Medulla oblongata (tissue), 1 donor: ENCODE results near the gene CDH13.

Experiments used
- DNase-seq: peaks from one replicate; pipeline ENCODE4 v3.0.0-alpha.2; 2015; ENCODE audit errors: extremely low spot score

Gene CDH13

DNA sequence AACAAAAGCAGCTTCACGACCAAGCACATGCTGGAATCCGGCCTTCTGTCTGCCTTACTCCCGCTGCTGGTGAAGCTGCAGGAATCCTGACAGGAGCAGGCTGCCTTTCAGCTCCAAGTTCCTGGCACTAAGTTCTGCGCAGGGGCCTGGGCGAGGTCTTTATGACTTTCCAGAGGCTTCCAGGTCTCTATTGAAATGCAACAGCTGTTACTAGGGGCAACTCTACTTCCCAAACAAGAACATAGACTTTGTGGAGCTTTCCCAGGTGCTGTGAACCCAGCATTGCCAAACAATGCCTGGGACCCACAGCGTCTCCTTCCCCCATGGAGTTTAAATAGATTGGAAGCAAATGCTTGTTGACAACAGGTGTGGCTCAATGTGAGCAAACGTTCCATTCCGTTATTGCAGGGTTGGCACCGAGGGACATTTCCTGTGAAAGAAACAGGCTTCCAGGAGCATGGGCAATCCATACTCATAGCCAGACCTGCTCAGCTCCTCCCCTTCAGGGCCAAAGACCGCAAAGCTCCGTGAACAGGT lies 156.0 kb downstream of the CDH13 start:
- no peak for DNase-seq

DNA sequence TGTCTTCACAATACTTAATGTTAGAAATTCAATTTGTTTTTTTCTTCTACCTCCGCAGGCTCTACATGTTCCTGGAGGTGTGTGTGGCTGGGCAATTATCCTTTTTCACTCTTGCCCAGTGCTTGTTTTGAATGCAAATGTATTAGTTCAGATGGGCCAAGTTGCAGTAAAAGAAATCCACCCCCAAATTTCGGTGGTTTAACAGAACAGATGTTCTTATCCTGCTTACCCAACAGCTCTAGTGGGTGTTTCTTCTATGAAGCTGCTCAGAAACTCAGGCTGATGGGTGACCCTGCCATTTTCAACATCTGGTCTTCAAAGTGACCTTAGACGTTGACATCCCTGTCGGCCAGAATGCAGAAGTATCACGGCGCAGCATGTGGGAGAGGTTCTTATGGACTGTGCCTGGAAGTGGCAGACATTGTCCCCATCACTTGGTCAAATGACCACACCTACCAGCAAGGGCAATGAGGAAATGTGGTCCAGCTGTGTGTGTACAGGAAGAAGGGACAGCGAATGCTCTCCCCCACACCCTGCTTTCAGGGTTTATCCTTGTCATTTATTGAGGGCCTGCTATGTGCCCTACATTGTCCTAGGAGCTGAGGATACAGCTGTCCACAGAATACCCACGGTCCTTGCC lies 157.3 kb downstream of the CDH13 start:
- no peak for DNase-seq

DNA sequence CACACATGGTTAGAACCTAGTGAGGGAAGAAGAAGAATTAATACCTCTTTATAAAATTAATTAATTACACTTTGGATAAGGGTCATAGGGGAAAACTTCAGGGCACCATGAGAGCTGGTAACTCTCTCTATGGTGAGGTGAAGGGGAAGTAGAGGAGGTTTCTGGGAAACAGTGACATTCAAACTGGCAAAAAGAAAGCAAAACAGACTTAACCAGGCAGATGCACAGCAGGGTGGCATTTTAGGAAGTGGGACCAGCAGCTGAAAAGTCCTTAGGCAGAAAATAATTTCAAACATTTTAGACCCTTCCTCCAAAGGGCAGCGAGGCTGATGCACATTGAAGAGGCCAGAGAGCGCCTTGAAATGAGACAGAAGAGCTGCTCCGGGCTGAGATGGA lies 157.8 kb downstream of the CDH13 start:
- no peak for DNase-seq

DNA sequence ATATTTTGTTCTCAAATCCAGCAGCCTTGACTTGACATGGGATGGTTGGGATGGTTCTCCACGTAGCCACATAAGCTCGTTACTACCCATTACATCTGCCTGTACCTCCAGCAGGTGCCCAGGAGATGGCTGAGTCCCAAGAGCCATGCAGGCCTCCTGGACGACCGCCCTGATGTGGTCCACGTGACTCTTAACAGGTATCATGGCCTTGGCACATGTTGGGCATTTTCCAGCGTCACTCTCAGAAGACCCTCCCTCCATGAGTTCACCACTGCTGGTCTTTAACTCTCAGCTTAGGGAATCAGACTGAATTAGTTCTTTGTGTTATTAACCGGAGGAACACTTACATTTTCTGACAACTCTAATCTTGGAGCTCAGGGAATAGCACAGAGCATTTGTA lies 161.5 kb downstream of the CDH13 start:
- DNase-seq, result no peak

DNA sequence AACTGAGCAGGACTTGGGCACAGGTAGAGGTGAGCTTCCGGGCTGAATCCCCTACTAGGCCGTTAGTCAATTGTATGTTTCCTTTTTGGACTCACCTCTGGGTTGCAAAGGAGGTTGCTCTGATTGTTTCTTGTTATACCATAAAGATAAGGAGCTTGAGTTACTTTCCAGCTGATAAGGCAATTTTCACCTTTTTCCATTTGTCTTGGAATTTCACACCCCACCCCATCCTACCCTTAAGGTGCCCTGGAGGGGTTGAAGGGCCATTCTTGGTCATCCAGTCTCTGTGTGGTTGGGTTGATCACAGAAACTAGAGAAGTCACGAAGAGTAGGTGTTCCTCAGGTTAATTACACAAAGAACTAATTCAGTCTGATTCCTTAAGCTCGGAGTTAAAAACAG lies 162.2 kb downstream of the CDH13 start:
- DNase-seq, result no peak

DNA sequence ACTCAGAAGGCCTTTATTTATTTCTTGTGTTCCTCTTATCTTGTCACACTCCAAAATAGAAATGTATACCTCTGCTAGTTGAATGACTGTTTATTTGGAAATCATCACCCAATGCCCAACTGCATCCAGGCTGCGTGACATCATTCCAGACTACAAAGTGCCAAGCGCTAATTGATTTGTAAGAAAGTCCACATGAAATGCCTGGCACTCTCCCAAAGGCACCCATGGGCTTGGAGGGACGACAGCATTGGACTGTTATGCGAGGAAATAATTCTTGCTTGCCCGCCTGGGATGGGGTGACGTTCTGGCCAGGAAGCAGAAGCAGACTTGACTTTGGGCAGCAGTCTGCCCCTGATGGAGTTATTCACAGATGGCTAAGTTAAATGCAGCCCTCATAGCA lies 165.9 kb downstream of the CDH13 start:
- no peak for DNase-seq

DNA sequence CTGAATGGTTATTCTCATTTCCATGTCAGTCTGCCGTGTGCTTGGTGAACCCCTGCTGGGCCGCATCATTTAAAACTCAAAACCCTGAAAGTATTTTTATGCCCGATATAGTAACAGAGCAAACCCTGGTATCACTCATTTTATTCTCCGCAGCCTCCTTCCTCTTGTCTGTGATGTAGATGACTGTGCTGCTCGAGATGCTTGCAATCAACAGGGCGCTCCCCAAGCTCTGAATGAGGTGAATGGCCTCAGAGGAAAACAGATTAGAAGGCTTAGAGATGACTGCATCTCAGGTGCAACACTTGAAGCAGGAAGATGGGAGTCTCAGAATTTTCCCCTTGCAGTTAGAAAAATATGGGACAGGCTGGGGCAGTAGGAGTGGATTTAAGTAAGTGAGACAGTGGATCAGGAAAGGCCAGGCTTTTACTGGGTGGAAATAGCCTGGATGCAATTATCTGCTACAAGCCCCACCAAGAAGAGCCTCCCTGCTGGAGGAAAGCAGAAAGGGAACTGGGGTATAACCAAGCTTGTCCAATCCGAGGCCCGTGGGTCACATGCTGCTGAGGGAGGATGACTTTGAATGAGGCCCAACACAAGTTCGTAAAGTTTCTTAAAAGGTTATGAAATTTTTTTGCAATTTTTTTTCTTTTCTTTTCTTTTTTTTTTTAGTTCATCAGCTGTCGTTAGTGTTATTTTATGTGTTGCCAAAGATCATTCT lies 166.9 kb downstream of the CDH13 start:
- no peak for DNase-seq

DNA sequence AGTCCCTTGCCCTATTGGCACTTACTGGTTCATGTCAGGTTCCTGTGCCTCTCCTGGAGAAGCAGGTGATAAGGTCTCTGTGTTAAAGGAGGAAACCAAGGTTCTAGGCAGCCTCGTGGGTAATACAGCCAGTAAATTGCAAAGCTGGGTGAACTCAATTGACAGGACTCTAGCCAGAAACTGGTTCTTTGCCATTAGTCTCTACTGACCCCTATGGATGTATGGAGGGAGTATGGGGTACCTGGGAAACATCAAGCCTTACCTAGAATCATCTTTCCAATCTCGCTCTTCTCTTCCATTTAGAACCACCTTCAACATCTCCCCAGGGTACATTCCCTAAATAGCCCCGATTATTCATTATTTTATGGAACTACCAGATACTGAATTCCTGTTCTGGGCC lies 169.3 kb downstream of the CDH13 start:
- DNase-seq, result no peak

DNA sequence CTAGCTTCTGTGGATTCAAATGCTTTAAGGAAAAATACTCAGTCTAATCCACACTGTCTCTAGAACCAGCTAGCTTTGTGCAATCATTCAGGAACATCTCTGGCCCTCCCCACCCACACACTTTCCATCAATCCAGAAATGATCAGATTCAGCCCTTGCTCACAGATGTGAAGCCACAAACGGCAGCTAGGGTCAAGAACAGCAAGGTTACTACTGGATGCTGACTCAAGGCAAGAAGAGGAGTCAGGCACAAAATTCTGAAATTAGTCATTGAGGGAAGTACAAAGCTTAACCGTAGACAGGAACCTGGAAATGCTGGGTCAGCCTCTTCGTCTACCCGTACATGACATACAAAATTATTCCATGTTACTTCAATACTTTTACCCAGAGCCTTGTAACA lies 174.6 kb downstream of the CDH13 start:
- no peak for DNase-seq

DNA sequence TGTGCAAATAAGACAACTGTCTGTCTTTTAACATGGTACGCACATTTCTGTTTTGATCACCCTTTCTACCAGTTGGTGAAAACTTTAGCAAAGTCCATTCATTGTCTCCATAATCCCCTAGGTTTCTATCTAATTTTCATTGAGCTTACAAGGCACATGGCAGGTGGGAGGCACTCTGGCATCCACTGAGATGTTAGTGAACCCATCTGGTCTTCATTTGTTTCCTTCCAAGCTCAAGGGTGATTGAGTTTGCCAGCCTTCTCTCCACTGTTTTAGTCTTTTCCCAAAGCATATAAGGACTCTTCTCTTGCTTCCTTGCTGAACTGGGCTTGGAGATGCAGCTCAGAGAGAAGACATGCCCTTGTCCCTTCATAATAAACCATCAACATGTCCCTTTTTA lies 179.1 kb downstream of the CDH13 start:
- no peak for DNase-seq

DNA sequence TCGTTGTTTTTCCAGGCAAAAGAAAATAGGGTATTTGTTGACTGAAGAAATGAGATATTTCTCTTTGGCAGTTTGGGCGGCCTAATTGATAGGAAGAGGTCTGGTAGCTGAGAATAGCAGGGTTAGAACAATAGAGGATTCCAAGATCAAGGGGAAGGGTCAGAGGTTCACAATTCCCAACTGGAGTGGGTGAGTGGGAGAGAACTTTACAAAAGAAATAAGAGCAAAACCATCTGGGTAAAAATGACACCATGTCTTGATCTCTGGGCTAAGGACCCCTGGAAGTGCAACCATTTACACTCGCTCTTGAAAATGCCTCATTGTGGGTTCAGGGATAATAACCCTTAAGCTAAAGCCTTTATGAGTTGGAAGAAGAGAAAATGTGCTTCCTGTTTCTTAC lies 180.5 kb downstream of the CDH13 start:
- no peak for DNase-seq

DNA sequence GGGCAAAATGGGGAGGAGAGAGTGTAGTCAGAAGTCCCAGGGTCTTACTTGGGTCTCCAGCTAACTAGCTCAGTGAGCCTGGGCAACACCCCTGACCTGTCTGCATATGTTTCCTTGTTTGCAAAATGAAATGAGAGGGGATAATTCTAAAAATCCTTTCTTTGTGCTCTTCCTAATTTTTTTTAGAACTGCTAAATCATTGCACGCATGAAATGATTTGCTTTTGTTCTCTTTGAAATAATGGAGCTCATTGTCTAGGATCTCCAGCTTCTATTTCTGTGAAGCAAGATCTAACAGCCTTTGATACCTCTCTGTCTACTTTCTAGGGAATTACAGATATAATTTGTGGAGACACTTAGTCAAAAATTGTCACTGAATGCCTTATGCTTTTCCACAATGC lies 181.3 kb downstream of the CDH13 start:
- DNase-seq, result peak; percentile 48

DNA sequence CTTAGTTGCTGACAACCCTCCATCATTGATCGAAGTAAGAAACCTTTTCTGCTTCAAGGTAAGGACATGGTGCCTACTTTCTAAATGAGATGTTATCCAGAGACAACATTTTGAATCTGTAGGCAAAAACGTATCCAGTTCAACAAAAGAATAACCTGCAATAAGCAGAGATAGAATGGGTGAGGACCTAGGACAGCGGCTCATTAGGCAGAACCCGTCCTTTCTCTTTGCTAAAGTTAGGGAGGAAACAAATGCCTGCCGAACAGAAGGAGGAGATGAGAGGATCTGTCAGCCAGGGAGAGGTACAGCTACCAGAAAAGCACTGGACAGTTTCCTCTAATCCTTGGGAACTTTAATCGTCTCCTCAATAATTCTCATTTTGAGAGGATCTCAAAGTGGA lies 183.3 kb downstream of the CDH13 start:
- DNase-seq, result no peak

DNA sequence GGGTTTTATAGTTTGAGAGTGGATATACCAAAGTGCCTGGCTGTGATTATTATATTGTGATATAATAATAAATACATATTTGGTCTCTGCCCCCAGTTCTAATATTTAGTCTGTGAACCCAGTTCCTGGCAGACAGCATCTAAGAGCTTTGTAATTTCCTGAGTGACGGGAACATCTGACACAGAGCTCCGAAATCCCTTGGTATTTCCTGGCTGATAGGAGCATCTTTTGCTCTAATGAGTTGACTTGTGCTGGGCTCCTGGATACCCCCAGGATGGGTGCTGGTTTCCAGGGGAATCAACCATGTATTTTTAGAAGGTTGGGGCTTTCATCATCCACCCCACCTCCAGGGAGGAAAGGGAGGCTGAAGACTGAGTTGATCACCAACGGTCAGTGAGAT lies 187.3 kb downstream of the CDH13 start:
- no peak for DNase-seq

DNA sequence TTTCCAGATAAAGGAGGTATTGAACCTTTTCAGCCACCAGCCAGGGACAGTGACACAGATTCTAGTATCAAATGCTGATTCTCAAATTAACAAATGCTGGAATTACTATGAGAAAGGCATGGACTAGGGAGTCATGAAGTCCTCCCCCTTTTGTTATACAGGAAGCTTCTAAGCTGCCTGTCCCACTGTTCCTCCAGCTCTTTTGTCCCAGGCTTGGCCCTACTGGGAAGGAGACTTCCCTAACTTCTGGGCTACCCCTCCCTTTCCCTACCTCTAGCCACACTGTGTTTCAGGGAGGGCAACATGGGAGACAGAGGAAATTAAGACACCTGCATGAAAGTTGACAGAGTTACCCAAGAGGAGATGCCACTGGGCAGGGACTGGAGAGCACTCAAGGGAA lies 192.5 kb downstream of the CDH13 start:
- DNase-seq, result no peak

DNA sequence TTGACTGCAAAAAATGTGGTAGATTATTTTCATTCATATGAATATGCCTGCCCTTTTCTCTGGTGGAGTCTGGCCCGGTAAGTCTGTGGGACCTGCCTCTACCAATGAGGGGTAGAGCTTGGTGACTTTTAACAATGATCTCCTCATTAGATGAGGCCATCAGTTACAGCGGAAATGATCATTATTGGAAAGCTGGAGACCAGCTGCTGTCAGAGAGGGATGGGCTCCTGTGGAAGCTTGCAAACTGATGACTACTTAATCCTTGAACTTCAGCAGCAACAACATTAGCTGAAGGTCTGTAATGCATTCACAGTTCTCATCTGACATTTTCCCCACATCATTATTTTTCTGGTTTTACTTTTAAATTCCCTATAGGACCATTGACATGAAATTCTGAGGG lies 194.1 kb downstream of the CDH13 start:
- no peak for DNase-seq

DNA sequence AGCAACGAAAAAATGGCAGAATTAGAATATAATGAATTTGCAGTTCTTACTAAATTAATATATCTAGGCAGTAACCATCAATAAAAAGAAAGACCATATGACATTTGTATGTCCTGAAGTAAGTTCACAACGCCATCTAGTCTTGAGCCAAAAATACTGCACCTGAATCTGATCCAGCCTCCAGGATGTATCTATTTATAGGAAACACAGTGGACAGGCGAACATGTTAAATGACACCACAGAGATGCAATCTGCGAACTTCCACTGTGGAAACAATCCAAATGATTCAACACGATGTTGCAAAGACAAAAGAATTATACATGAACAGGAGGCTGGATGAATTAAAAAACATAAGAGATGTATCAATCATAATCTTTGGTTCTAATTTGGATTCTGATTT lies 197.6 kb downstream of the CDH13 start:
- no peak for DNase-seq

DNA sequence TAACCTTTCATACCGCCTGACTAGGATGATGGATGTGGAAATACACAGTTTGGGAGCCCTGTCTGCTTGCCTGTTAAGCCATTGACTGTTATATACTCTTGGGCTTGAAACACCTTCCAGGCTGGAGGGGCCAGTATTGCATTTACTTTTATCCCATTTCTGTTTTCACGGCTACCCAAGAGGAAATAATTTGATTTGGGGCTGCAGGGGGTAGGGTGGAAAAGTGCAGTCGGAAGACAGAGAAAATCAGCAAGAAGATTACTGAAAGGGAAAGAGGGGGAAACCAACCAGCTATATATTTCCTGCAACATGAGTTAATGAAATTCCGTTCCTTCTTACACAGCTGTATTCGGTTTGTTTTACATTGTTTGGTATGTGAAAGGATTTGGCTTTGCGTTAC lies 202.5 kb downstream of the CDH13 start:
- DNase-seq, result no peak

DNA sequence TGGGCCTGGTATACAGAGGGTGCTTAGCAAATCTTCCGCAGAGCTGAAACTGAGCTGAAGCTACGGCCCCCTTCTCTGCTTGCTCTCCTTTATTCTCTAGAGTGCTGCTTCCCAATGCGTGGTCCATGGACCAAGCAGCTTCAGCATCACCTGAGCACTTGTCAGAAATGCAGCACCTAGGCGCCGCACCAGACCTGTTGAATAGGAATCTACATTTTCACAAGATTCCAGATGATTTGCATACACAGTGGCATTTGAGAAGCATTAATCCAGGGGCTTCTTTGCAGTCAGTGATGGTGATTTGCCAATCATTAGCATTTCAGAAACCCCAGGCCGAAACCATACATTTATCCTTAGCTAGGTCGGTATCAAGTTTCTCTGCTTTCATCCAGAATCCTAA lies 204.2 kb downstream of the CDH13 start:
- no peak for DNase-seq

DNA sequence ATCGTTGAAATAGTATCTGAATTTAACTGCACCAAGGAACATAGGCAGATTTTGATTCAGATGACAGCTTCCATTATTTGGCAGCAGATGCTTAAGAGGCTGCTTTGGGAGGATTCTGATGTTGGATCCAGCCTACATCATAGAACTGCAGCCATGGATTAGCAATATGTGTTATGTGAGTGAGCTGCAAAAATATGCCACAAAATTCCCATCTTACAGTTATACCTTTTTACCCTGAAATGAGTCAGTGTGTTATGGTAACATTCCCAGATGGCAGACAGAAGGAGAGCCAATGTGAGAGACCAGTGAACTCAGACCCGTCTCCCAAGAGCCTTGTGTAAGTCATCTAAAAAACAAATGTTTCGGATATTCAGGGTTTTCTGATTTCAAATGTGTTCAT lies 206.1 kb downstream of the CDH13 start:
- DNase-seq, result no peak

DNA sequence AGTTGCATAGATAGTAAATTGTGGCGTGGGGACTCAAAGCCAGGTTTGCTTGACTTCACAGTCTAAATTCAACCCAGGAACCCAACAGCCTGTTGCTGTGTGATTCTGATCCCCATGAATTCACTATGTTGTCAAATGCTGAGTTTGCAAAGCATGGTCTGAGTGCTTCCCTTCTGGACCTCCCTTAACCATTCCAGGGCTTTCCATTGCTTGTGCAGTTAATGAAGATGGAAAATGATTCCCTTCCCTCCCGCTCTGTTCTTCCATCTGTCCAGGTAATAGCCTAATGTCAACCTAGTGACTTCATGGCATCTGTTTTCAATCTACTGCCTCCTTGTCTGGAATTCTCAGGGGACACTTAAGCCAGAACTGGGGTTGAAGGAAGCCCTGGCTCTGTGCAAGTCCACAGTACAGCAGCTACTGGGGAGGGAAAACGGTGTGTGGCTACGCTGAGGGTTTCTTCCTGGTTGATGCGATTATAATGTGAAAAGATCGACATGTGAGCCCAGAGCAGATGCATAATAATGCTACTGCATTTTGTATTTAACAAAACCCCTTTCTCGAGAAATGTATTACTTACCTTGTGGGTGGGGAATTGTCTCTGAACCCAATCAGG lies 206.7 kb downstream of the CDH13 start:
- DNase-seq, result no peak

DNA sequence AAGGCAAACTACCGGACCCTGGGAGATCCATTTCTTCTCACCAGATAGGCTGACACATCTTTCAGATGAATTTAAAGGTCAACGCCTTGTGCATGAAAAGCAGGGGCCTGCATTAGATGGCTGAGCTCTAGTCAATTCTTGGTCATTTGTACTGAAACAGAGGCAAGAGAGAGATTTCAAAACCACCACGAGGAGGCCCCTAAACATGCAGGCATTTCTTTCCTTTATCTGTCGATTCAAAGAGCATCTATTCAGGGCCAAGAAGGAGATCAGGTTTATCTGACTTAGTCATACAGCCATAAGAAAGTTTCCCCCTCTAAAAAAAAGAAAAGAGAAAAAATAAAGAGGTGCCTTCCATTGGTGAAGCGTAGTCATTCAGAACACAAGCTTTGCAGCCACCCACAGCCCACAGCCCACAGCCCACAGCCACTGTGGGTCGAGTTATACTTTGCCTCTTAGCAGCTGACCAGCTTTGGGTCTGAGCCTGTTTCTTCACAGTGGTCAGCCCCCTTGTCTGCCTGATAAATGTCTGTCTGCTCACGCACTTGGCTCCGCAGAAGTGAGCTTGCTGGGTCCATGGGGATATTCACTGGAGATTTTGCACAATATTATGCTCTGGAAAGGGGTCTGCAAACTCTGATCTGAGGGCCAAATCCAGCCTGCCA lies 207.5 kb downstream of the CDH13 start:
- no peak for DNase-seq
